GM19324 (cell line): Measurements from ENCODE around the gene CBLN4.

Experiments
- ATAC-seq: cut with Tn5 transposase; IDR thresholded peaks from one replicate; pipeline ENCODE4 v1.9.1; 2021; ENCODE audit warnings: mild to moderate bottlenecking, moderate library complexity; ENCODE audit not compliant: unreplicated experiment, low FRiP score

Gene CBLN4

GRCh38 chr20:56005389-56005715 lies at the start of gene CBLN4:
Gene CBLN4, minus strand, starts transcription at chr20:56005519. Its CDS starts 1,348 bp downstream, at chr20:56004171.
- no peak for ATAC-seq

- no peak for ATAC-seq
Observed at GRCh38 chr20:56043227-56043626, 37.9 kb upstream of the CBLN4 start.

- ATAC-seq, result no peak
Observed at GRCh38 chr20:56032251-56032650, 26.9 kb upstream of the CBLN4 start.

- ATAC-seq, result no peak
Observed at GRCh38 chr20:56018716-56019115, 13.4 kb upstream of the CBLN4 start.

- no peak for ATAC-seq
Observed at GRCh38 chr20:56018194-56018593, 12.9 kb upstream of the CBLN4 start.

- ATAC-seq, result no peak
Observed at GRCh38 chr20:56017560-56017959, 12.2 kb upstream of the CBLN4 start.

- ATAC-seq, result no peak
Observed at GRCh38 chr20:56014998-56015397, 9.7 kb upstream of the CBLN4 start.

GRCh38 chr20:56014151-56014550 lies 8.8 kb upstream of the CBLN4 start:
- ATAC-seq, result no peak

- ATAC-seq, result no peak
Observed at GRCh38 chr20:56004611-56005388, 519 bp downstream of the CBLN4 start.

GRCh38 chr20:56004007-56004406 lies 1.3 kb downstream of the CBLN4 start:
- no peak for ATAC-seq

GRCh38 chr20:56002908-56003800 lies 2.2 kb downstream of the CBLN4 start:
- ATAC-seq, result no peak

GRCh38 chr20:56001890-56002289 lies 3.4 kb downstream of the CBLN4 start:
- no peak for ATAC-seq

- no peak for ATAC-seq
Observed at GRCh38 chr20:56001106-56001785, 4.1 kb downstream of the CBLN4 start.

GRCh38 chr20:55978550-55978949 lies 26.8 kb downstream of the CBLN4 start:
- no peak for ATAC-seq

GRCh38 chr20:55977690-55978459 lies 27.4 kb downstream of the CBLN4 start:
- no peak for ATAC-seq

GRCh38 chr20:55974491-55975202 lies 30.7 kb downstream of the CBLN4 start:
- no peak for ATAC-seq

- no peak for ATAC-seq
Observed at GRCh38 chr20:55964790-55965189, 40.5 kb downstream of the CBLN4 start.

GRCh38 chr20:55961376-55962330 lies 43.7 kb downstream of the CBLN4 start:
- no peak for ATAC-seq

GRCh38 chr20:55953201-55953600 lies 52.1 kb downstream of the CBLN4 start:
- no peak for ATAC-seq
